HepG2 (cell line): ENCODE data around the gene B3GNT5. TPM values are rescaled to one million over a fixed set of nuclear protein-coding genes. Genes with fewer than 3 reads are reported as not detected.

Source experiments
- ATAC-seq: fragments of 200-7000 bp; cut with Tn5 transposase; 3 replicates; pipeline ENCODE4 v1.9.1; 2020; ENCODE audit warnings: mild to moderate bottlenecking, moderate library complexity
- BruUV-seq: library from RNA; stranded (reverse); fragments of 400-500 nt; replicated peaks from 2 replicates; lab custom pipeline; 2021; lab: Mats Ljungman, UMichigan
- CTCF ChIA-PET: fragments of 300-600 bp; formaldehyde crosslinking; extraction: SDS; loops from one replicate; lab custom pipeline; 2021; ENCODE audit warnings: low total read pairs, inconsistent platforms, low intra/inter-chr PET ratio; lab: Yijun Ruan, JAX
- POLR2A ChIA-PET: fragments of 350-600 bp; sonication (Branson Sonifier 250); formaldehyde crosslinking; loops from one replicate; lab custom pipeline; 2020; ENCODE audit warnings: antibody characterized with exemption, inconsistent platforms; lab: Yijun Ruan, JAX
- DNase-seq: peaks from one replicate; pipeline ENCODE4 v3.0.0-alpha.2; 2015; ENCODE audit warnings: low spot score
- FAIRE-seq: peaks from 3 replicates; lab custom pipeline; 2011; peaks lifted over from hg19 to GRCh38; lab: Jason Lieb, UNC
- H2AFZ ChIP-seq: one replicate; pipeline ENCODE4 v1.6.1; 2011; ENCODE audit warnings: low read length, inconsistent platforms
- H3K27ac ChIP-seq: fragments of 300-600 bp; 3 replicates; pipeline ENCODE4 v1.8.0; 2011; ENCODE audit warnings: mixed run types, mild to moderate bottlenecking, mixed read lengths, low read length, inconsistent platforms; ENCODE audit not compliant: insufficient read depth; ENCODE audit errors: extremely low read length
- H3K27me3 ChIP-seq, 2 experiments: fragments of 200-600 bp in 1 of 2; 2 replicates in 1 of 2; 3 replicates in 1 of 2; pipeline versions ENCODE4 v1.6.0 to v1.8.0; 2011; ENCODE audit warnings: low read length in 2 of 2, mild to moderate bottlenecking in 2 of 2, moderate library complexity in 2 of 2, inconsistent platforms in 1 of 2; ENCODE audit not compliant: insufficient read depth in 2 of 2, control insufficient read depth in 1 of 2
- H3K36me3 ChIP-seq, 2 experiments: fragments of 200-600 bp in 1 of 2; replicated peaks in 1 of 2; 2 replicates in 1 of 2; 3 replicates in 1 of 2; pipeline versions ENCODE4 v1.5.1 to v1.8.0; 2011; ENCODE audit warnings: low read length in 2 of 2, inconsistent platforms in 1 of 2; ENCODE audit not compliant: insufficient read depth in 2 of 2, control insufficient read depth in 1 of 2
- H3K4me1 ChIP-seq: 2 replicates; pipeline ENCODE4 v1.5.1; 2012; ENCODE audit warnings: low read length, inconsistent platforms; ENCODE audit not compliant: insufficient read depth
- H3K4me2 ChIP-seq: 2 replicates; pipeline ENCODE4 v1.6.0; 2011; ENCODE audit warnings: low read depth, low read length, inconsistent platforms
- H3K4me3 ChIP-seq, 3 experiments: fragments of 200-600 bp in 1 of 3; sonication (generic), shearing (Covaris generic) in 1 of 3; replicated peaks in 1 of 3; 2 replicates each; pipeline ENCODE4 v1.5.1; 2011 to 2016; ENCODE audit warnings: low read length in 3 of 3, inconsistent platforms in 2 of 3, low read depth in 2 of 3, mild to moderate bottlenecking in 2 of 3, control low read depth in 1 of 3, mixed read lengths in 1 of 3; ENCODE audit not compliant: insufficient read depth in 1 of 3
- H3K79me2 ChIP-seq: one replicate; pipeline ENCODE4 v1.6.1; 2011; ENCODE audit warnings: low read length, inconsistent platforms; ENCODE audit not compliant: insufficient read depth
- H3K9ac ChIP-seq: 2 replicates; pipeline ENCODE4 v1.6.0; 2011; ENCODE audit warnings: mild to moderate bottlenecking, low read depth, low read length, inconsistent platforms; ENCODE audit not compliant: insufficient read depth
- H3K9me3 ChIP-seq: 2 replicates; pipeline ENCODE4 v1.5.1; 2012; ENCODE audit warnings: mild to moderate bottlenecking, low read length
- H4K20me1 ChIP-seq: 2 replicates; pipeline ENCODE4 v1.6.0; 2011; ENCODE audit warnings: inconsistent platforms, mild to moderate bottlenecking, low read length, moderate library complexity; ENCODE audit not compliant: insufficient read depth
- CEBPG ChIP-seq: IDR thresholded peaks from 2 replicates; pipeline ENCODE4 v1.6.1; 2016
- HMGA1 ChIP-seq: sonication (generic); formaldehyde crosslinking; conservative IDR thresholded peaks from 2 replicates; pipeline ENCODE4 v1.4.0; 2020; ENCODE audit warnings: missing genetic modification reagents
- MEIS1 ChIP-seq: sonication (generic); formaldehyde crosslinking; IDR thresholded peaks from 2 replicates; pipeline ENCODE4 v1.9.0; 2021; ENCODE audit warnings: mild to moderate bottlenecking, missing genetic modification reagents, moderate library complexity, borderline replicate concordance
- ZBTB21 ChIP-seq: sonication (generic); formaldehyde crosslinking; IDR thresholded peaks from 2 replicates; pipeline ENCODE4 v1.4.0; 2020; ENCODE audit warnings: missing genetic modification reagents
- ZBTB34 ChIP-seq: sonication (generic); formaldehyde crosslinking; IDR thresholded peaks from 2 replicates; pipeline ENCODE4 v1.8.0; 2022; ENCODE audit warnings: mild to moderate bottlenecking, missing genetic modification reagents
- ZBTB46 ChIP-seq: sonication (generic); formaldehyde crosslinking; IDR thresholded peaks from 2 replicates; pipeline ENCODE4 v1.4.0; 2020; ENCODE audit warnings: mild to moderate bottlenecking, missing genetic modification reagents, borderline replicate concordance
- ZKSCAN5 ChIP-seq: sonication (generic); formaldehyde crosslinking; IDR thresholded peaks from 2 replicates; pipeline ENCODE4 v1.5.1; 2020; ENCODE audit warnings: mild to moderate bottlenecking, missing genetic modification reagents
- ZNF737 ChIP-seq: sonication (generic); formaldehyde crosslinking; IDR thresholded peaks from 2 replicates; pipeline ENCODE4 v1.5.0; 2020; ENCODE audit warnings: missing genetic modification reagents, mild to moderate bottlenecking, borderline replicate concordance
- WGBS: methylation state at CpG from one replicate; pipeline ENCODE4 v1.1.6; 2017; ENCODE audit warnings: low lambda C conversion rate; 5-methylcytosine and 5-hydroxymethylcytosine counted together
- in situ Hi-C: cut with HindIII; loops from 2 replicates; pipeline ENCODE4 v1.10.0; 2017; ENCODE audit warnings: low pct_unique_long_range_greater_than_20kb; ENCODE audit not compliant: extremely low pct_ligation_motif_present
- intact Hi-C: fragments of 100-400 bp; cut with micrococcal nuclease; formaldehyde crosslinking; loops from one replicate; pipeline ENCODE4 v1.10.0; 2022; ENCODE audit not compliant: unreplicated experiment
- polyA plus RNA-seq, 8 experiments: library from polyadenylated mRNA; depleted of rRNA in 3 of 8; stranded (reverse) in 7 of 8; unstranded in 1 of 8; fragments of >200 nt; fragmentation: Illumina TruSeq in 4 of 8; extraction: Trizol in 4 of 8; gene quantifications; 2 replicates each; pipeline versions ENCODE4 v1.2.1 to v1.2.3, GENCODE V29; 2011 to 2016; ENCODE audit warnings: low read depth in 4 of 8, missing spikeins in 1 of 8, mixed read lengths in 1 of 8; ENCODE audit not compliant: insufficient read depth in 1 of 8
- total RNA-seq, 5 experiments: library from RNA; depleted of rRNA; stranded (reverse); fragments of >200 nt; fragmentation: Illumina TruSeq; extraction: Trizol; gene quantifications; 2 replicates each; pipeline ENCODE4 v1.2.3, GENCODE V29; 2016; ENCODE audit warnings: low read depth in 1 of 5
- TF ChIP-seq, protein P1 (sequence below): sonication (generic); formaldehyde crosslinking; IDR thresholded peaks from 2 replicates; pipeline ENCODE4 v1.4.0; 2020; ENCODE audit warnings: mild to moderate bottlenecking, missing genetic modification reagents
- TF ChIP-seq, protein P2 (sequence below): sonication (generic); formaldehyde crosslinking; IDR thresholded peaks from 2 replicates; pipeline ENCODE4 v1.4.0; 2020; ENCODE audit warnings: missing genetic modification reagents

The B3GNT5 gene
- total and polyA plus RNA-seq, 2 of the 13 experiments (the other 11 are each of a cell fraction or from before 2014, with no cell fraction given), result not detected

GRCh38 chr3:183285318-183285717, 32.3 kb downstream of the B3GNT5 start:
- no peak overlapping the region for H3K4me3 ChIP-seq
- no peaks in the 10 kb centered on the region for H3K79me2 ChIP-seq
- BruUV-seq, result no TSS peak
- TF ChIP-seq ZBTB46 (CRISPR knock-in tag) (no peak), ZKSCAN5 (CRISPR knock-in tag) (no peak), MEIS1 (no peak)
- ATAC-seq (no peak), DNase-seq (no peak), FAIRE-seq (no peak)
- H3K4me1 ChIP-seq, result no peaks in the 10 kb centered on the region
- ChIA-PET POLR2A (no interaction called here), CTCF (no interaction called here)
- H3K9me3 ChIP-seq, result no peaks in the 10 kb centered on the region
- H3K27ac ChIP-seq, result no peak overlapping the region
- H3K36me3 ChIP-seq, result no peaks in the 10 kb centered on the region
- H3K27me3 ChIP-seq, result peaks cover 1 to 39% of the 10 kb centered on the region in 2 experiments; a peak in 3 of 5 replicates
- WGBS, result 0% methylated on average over 1 of the region's 1 CpG
- no peak overlapping the region for H3K4me2 ChIP-seq
- no peak overlapping the region for H2AFZ ChIP-seq
- no peak overlapping the region for H3K9ac ChIP-seq
- in situ Hi-C loops, result no loop called here
- intact Hi-C loops, result no loop called here
- H4K20me1 ChIP-seq, result no peaks in the 10 kb centered on the region

GRCh38 chr3:183285828-183286457, 32.9 kb downstream of the B3GNT5 start:
- H3K9me3 ChIP-seq, result no peaks in the 10 kb centered on the region
- no TSS peak for BruUV-seq
- no peak overlapping the region for H3K4me2 ChIP-seq
- no peak overlapping the region for H3K9ac ChIP-seq
- no peak overlapping the region for H3K4me3 ChIP-seq
- no peaks in the 10 kb centered on the region for H3K79me2 ChIP-seq
- intact Hi-C loops, result no loop called here
- H3K27me3 ChIP-seq, result peaks cover 1 to 39% of the 10 kb centered on the region in 2 experiments; a peak in 3 of 5 replicates
- H3K4me1 ChIP-seq, result peaks cover 1% of the 10 kb centered on the region
- in situ Hi-C loops, result no loop called here
- WGBS, result 1% methylated on average over 10 of the region's 10 CpGs
- ATAC-seq (no peak), FAIRE-seq (no peak), DNase-seq (peak; percentile 15)
- no peaks in the 10 kb centered on the region for H3K36me3 ChIP-seq
- no peaks in the 10 kb centered on the region for H4K20me1 ChIP-seq
- H2AFZ ChIP-seq, result no peak overlapping the region
- ChIA-PET CTCF (no interaction called here), POLR2A (no interaction called here)
- no peak overlapping the region for H3K27ac ChIP-seq
- TF ChIP-seq MEIS1 (no peak), ZBTB34 (CRISPR knock-in tag) (no peak), ZBTB21 (CRISPR knock-in tag) (peak; percentile 77; the same call in 1 of the 2 replicates), HMGA1 (CRISPR knock-in tag) (no peak), ZNF737 (no peak), CEBPG (CRISPR knock-in tag) (no peak)
- TF ChIP-seq, protein P1, sequence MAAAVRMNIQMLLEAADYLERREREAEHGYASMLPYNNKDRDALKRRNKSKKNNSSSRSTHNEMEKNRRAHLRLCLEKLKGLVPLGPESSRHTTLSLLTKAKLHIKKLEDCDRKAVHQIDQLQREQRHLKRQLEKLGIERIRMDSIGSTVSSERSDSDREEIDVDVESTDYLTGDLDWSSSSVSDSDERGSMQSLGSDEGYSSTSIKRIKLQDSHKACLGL (CRISPR knock-in tag), result no peak
- TF ChIP-seq, protein P2, sequence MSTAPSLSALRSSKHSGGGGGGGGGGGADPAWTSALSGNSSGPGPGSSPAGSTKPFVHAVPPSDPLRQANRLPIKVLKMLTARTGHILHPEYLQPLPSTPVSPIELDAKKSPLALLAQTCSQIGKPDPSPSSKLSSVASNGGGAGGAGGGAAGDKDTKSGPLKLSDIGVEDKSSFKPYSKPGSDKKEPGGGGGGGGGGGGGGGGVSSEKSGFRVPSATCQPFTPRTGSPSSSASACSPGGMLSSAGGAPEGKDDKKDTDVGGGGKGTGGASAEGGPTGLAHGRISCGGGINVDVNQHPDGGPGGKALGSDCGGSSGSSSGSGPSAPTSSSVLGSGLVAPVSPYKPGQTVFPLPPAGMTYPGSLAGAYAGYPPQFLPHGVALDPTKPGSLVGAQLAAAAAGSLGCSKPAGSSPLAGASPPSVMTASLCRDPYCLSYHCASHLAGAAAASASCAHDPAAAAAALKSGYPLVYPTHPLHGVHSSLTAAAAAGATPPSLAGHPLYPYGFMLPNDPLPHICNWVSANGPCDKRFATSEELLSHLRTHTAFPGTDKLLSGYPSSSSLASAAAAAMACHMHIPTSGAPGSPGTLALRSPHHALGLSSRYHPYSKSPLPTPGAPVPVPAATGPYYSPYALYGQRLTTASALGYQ (CRISPR knock-in tag), result no peak
